GM23338 (cell line): ENCODE measurements around the gene BCS1L. TPM values are rescaled to one million over a fixed set of nuclear protein-coding genes. Genes with fewer than 3 reads are reported as not detected.

Experiments
- ATAC-seq: fragments of 200-7000 bp; cut with Tn5 transposase; 3 replicates; pipeline ENCODE4 v1.9.1; 2020
- DNase-seq: peaks from one replicate; pipeline ENCODE4 v3.0.0-alpha.2; 2015; ENCODE audit warnings: low spot score
- H2AFZ ChIP-seq: fragments of 200-600 bp; sonication (generic); 2 replicates; pipeline ENCODE4 v1.8.0; 2016; ENCODE audit warnings: antibody characterized with exemption, mild to moderate bottlenecking, moderate library complexity
- H3F3A ChIP-seq: fragments of 200-600 bp; sonication (generic); replicated peaks from 2 replicates; pipeline ENCODE4 v1.8.0; 2017; ENCODE audit warnings: antibody characterized with exemption, mixed run types, low read depth
- H3K27ac ChIP-seq: fragments of 200-600 bp; sonication (generic); 2 replicates; pipeline ENCODE4 v1.6.1; 2016; ENCODE audit warnings: low read depth
- H3K27me3 ChIP-seq: fragments of 200-600 bp; sonication (generic); 2 replicates; pipeline ENCODE4 v1.8.0; 2016; ENCODE audit warnings: mild to moderate bottlenecking, mixed run types, moderate library complexity; ENCODE audit not compliant: insufficient read depth
- H3K36me3 ChIP-seq: fragments of 200-600 bp; sonication (generic); 2 replicates; pipeline ENCODE4 v1.8.0; 2016; ENCODE audit warnings: mild to moderate bottlenecking; ENCODE audit not compliant: insufficient read depth
- H3K4me1 ChIP-seq: fragments of 200-600 bp; sonication (generic); 2 replicates; pipeline ENCODE4 v1.8.0; 2016; ENCODE audit warnings: mild to moderate bottlenecking, moderate library complexity; ENCODE audit not compliant: insufficient read depth
- H3K4me2 ChIP-seq: fragments of 200-600 bp; sonication (generic); 2 replicates; pipeline ENCODE4 v1.7.1; 2017; ENCODE audit warnings: mixed run types
- H3K4me3 ChIP-seq: fragments of 200-600 bp; sonication (generic); 2 replicates; pipeline ENCODE4 v1.6.1; 2016; ENCODE audit warnings: mixed run types
- H3K79me2 ChIP-seq: fragments of 200-600 bp; sonication (generic); replicated peaks from 2 replicates; pipeline ENCODE4 v1.8.0; 2017; ENCODE audit warnings: mild to moderate bottlenecking; ENCODE audit not compliant: insufficient read depth
- H3K9me2 ChIP-seq: fragments of 200-600 bp; sonication (generic); 2 replicates; pipeline ENCODE4 v1.8.0; 2017; ENCODE audit not compliant: insufficient read depth
- H4K20me1 ChIP-seq: fragments of 200-600 bp; sonication (generic); replicated peaks from 2 replicates; pipeline ENCODE4 v1.8.0; 2017; ENCODE audit warnings: mild to moderate bottlenecking; ENCODE audit not compliant: insufficient read depth
- H3K27ac Mint-ChIP-seq: 2 replicates; pipeline ENCODE4 v1.8.0; 2020; ENCODE audit warnings: inconsistent platforms, mild to moderate bottlenecking, moderate library complexity, mixed read lengths
- H3K27me3 Mint-ChIP-seq: 3 replicates; pipeline ENCODE4 v1.8.0; 2022; ENCODE audit warnings: low read depth, mild to moderate bottlenecking, moderate library complexity, mixed read lengths, inconsistent platforms; ENCODE audit not compliant: insufficient read depth, poor library complexity
- H3K36me3 Mint-ChIP-seq: 3 replicates; pipeline ENCODE4 v1.8.0; 2021; ENCODE audit warnings: low read depth, mild to moderate bottlenecking, inconsistent platforms, moderate library complexity, mixed read lengths
- H3K4me1 Mint-ChIP-seq: 3 replicates; pipeline ENCODE4 v1.8.0; 2020; ENCODE audit warnings: mild to moderate bottlenecking, inconsistent platforms, mixed read lengths
- H3K4me3 Mint-ChIP-seq: 3 replicates; pipeline ENCODE4 v1.8.0; 2021; ENCODE audit warnings: moderate library complexity, mild to moderate bottlenecking, inconsistent platforms, mixed read lengths
- H3K9me3 Mint-ChIP-seq: 3 replicates; pipeline ENCODE4 v1.8.0; 2020; ENCODE audit warnings: moderate library complexity, mild to moderate bottlenecking, inconsistent platforms, mixed read lengths
- CREB1 ChIP-seq: fragments of 250-450 bp; sonication (Bioruptor Pico); IDR thresholded peaks from 2 replicates; pipeline ENCODE4 v1.5.0; 2020; ENCODE audit warnings: low read depth, mild to moderate bottlenecking, moderate library complexity
- ETS1 ChIP-seq: IDR thresholded peaks from 2 replicates; pipeline ENCODE4 v1.6.1; 2016; ENCODE audit warnings: antibody characterized with exemption
- EZH2 ChIP-seq: fragments of 200-600 bp; sonication (generic); IDR thresholded peaks from one replicate; pipeline ENCODE4 v1.8.0; 2017; ENCODE audit warnings: antibody characterized with exemption, mild to moderate bottlenecking, low read depth; ENCODE audit not compliant: unreplicated experiment
- NANOG ChIP-seq: IDR thresholded peaks from 2 replicates; pipeline ENCODE4 v1.6.1; 2016; ENCODE audit warnings: antibody characterized with exemption, borderline replicate concordance
- POLR2AphosphoS5 ChIP-seq: IDR thresholded peaks from 2 replicates; pipeline ENCODE4 v1.6.1; 2016; ENCODE audit warnings: antibody characterized with exemption, low read depth
- REST ChIP-seq: IDR thresholded peaks from one replicate; pipeline ENCODE4 v1.6.1; 2018; ENCODE audit warnings: antibody characterized with exemption; ENCODE audit not compliant: unreplicated experiment
- STAT1 ChIP-seq: IDR thresholded peaks from one replicate; pipeline ENCODE4 v1.6.1; 2016; ENCODE audit warnings: antibody characterized with exemption; ENCODE audit not compliant: unreplicated experiment
- ZNF114 ChIP-seq: fragments of 250-450 bp; sonication (Bioruptor Pico); IDR thresholded peaks from 2 replicates; pipeline ENCODE4 v1.5.0; 2020; ENCODE audit warnings: mild to moderate bottlenecking, moderate library complexity
- ZNF331 ChIP-seq: fragments of 250-450 bp; sonication (Bioruptor Pico); IDR thresholded peaks from 2 replicates; pipeline ENCODE4 v1.5.0; 2020; ENCODE audit warnings: low read depth, mild to moderate bottlenecking, moderate library complexity
- polyA plus RNA-seq: library from polyadenylated mRNA; unstranded; fragments of >200 nt; fragmentation: Nextera tagmentation; extraction: Ambion mirVana; gene quantifications from 2 replicates; pipeline ENCODE4 v1.2.1, GENCODE V29; 2016
- total RNA-seq: library from RNA; depleted of rRNA; stranded (reverse); fragments of >200 nt; shearing (Covaris generic); gene quantifications from 2 replicates; pipeline ENCODE4 v1.2.3, GENCODE V29; 2014
- TF ChIP-seq, protein P1 (sequence below), 2 experiments: fragments of 200-600 bp in 1 of 2; sonication (generic) in 1 of 2; conservative IDR thresholded peaks; 2 replicates each; pipeline versions ENCODE4 v1.5.1 to v1.6.1; 2016 to 2017; ENCODE audit warnings: antibody characterized with exemption in 2 of 2, low read depth in 2 of 2, mild to moderate bottlenecking in 2 of 2, moderate library complexity in 1 of 2

The BCS1L gene
- total and polyA plus RNA-seq, 2 experiments from 2014 or later = 16.9 to 31.6 TPM

DNA sequence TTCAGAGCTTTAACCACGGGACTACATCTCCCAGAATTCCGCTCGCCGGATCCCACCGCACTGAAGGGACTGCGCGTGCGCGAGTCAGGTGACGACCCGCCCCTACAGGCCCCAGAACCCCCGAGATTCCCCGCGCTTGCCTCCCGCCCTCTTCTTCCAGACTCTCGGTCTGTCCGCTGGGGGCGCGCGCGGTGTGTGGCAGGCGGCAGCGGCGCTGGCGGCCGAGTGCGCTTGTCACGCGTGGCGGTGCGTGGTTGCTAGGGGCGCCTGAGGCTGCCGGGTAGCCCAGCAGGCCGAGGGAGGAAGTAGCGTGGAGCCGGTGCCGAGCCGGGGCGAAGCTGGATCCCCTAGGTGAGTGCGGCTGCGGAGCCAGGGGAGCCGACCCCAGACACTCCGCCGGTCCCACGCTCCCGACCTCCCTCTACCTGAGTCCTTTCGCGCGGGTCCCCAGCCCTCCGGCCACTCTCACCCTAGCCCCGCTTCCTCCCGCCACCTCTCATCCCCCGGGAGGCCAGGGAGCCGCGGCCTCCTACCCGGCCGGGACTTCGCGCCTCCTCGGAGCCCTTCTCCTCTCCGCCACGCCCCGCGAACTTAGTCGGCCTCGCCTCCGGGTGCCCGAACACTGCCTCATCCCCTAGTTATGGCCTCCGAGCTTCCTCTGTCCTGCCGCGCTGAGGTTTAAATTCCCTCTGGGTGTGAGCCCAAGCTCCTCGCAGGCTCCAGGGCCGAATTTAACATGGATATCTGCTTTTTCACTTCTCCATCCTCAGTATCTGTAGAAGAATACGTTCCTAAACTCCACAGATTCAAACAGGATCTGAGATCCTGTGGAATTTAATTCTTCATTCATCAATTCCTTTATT lies 51.4 kb downstream of the BCS1L start, which contains the start of gene TTLL4:
TTLL4 (plus strand) TSS at position 149 of the 863 bp plus-strand sequence. CDS start 26,842 bp downstream, outside the sequence.
- Mint-ChIP-seq H3K27me3 (peaks cover 13% of the 10 kb centered on the region), H3K27ac (peak within 1 kb of the TSS; percentile 70), H3K4me1 (peaks cover 6% of the 10 kb centered on the region), H3K4me3 (peak within 1 kb of the TSS; percentile 99), H3K9me3 (peaks cover 4% of the 10 kb centered on the region; the same call in 1 of the 3 replicates), H3K36me3 (peaks cover 3% of the 10 kb centered on the region)
- peak; percentile 95 for ATAC-seq
- no peaks in the 10 kb centered on the region for H3K27me3 ChIP-seq
- peaks cover 15% of the 10 kb centered on the region; the same call in 1 of the 2 replicates for H4K20me1 ChIP-seq
- peaks cover 49% of the 10 kb centered on the region for H3K79me2 ChIP-seq
- H3F3A ChIP-seq = no peaks in the 10 kb centered on the region; the same call in 1 of the 2 replicates
- peak within 1 kb of the TSS; percentile 86 for H3K4me2 ChIP-seq
- peak within 1 kb of the TSS; percentile 98 for H2AFZ ChIP-seq
- no peak within 1 kb of the TSS; the same call in 1 of the 2 replicates for H3K27ac ChIP-seq
- peak; percentile 98 for DNase-seq
- H3K4me3 ChIP-seq = peak within 1 kb of the TSS; percentile 69
- no peaks in the 10 kb centered on the region for H3K36me3 ChIP-seq
- no peaks in the 10 kb centered on the region for H3K9me2 ChIP-seq
- peaks cover 11% of the 10 kb centered on the region; the same call in 1 of the 2 replicates for H3K4me1 ChIP-seq
- TF ChIP-seq EZH2 = no peak
- TF ChIP-seq CREB1 = 0 out of 2 replicates have a peak, but pooled peaks have one; percentile 38
- TF ChIP-seq POLR2AphosphoS5 = peak; percentile 98
- TF ChIP-seq, protein P1, sequence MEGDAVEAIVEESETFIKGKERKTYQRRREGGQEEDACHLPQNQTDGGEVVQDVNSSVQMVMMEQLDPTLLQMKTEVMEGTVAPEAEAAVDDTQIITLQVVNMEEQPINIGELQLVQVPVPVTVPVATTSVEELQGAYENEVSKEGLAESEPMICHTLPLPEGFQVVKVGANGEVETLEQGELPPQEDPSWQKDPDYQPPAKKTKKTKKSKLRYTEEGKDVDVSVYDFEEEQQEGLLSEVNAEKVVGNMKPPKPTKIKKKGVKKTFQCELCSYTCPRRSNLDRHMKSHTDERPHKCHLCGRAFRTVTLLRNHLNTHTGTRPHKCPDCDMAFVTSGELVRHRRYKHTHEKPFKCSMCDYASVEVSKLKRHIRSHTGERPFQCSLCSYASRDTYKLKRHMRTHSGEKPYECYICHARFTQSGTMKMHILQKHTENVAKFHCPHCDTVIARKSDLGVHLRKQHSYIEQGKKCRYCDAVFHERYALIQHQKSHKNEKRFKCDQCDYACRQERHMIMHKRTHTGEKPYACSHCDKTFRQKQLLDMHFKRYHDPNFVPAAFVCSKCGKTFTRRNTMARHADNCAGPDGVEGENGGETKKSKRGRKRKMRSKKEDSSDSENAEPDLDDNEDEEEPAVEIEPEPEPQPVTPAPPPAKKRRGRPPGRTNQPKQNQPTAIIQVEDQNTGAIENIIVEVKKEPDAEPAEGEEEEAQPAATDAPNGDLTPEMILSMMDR (conservative IDR thresholded peaks at IDR 0.05; ENCODE audit: low read depth in 2 of 2) = peak; percentile 68 to 81
- TF ChIP-seq ETS1 = peak; percentile 87

GRCh38 chr2:218711550-218711929 lies 52.1 kb downstream of the BCS1L start:
- no peak overlapping the region for H3K27ac ChIP-seq
- H3K27me3 Mint-ChIP-seq = peaks cover 12% of the 10 kb centered on the region
- no peak overlapping the region; the same call in 1 of the 2 replicates for H2AFZ ChIP-seq

More at GRCh38 chr2:218711550-218711929, 52.1 kb downstream of the BCS1L start:
- H3K79me2 ChIP-seq = peaks cover 55% of the 10 kb centered on the region
- H3K4me3 Mint-ChIP-seq = peak overlapping the region; percentile 99
- TF ChIP-seq CREB1 (no peak), NANOG (no peak), ZNF114 (CRISPR knock-in tag) (no peak), STAT1 (no peak), ZNF331 (CRISPR knock-in tag) (no peak), REST (no peak), POLR2AphosphoS5 (no peak)
- H3K27ac Mint-ChIP-seq = no peak overlapping the region; the same call in 1 of the 2 replicates
- no peak for ATAC-seq
- peaks cover 15% of the 10 kb centered on the region; the same call in 1 of the 2 replicates for H4K20me1 ChIP-seq
- peaks cover 6% of the 10 kb centered on the region for H3K4me1 Mint-ChIP-seq
- no peaks in the 10 kb centered on the region for H3K9me2 ChIP-seq
- peaks cover 4% of the 10 kb centered on the region; the same call in 1 of the 3 replicates for H3K9me3 Mint-ChIP-seq
- peaks cover 5% of the 10 kb centered on the region for H3K36me3 Mint-ChIP-seq
- no peaks in the 10 kb centered on the region for H3K36me3 ChIP-seq
- no peaks in the 10 kb centered on the region for H3K27me3 ChIP-seq
- H3K4me2 ChIP-seq = peak overlapping the region; percentile 86
- peak overlapping the region; percentile 69 for H3K4me3 ChIP-seq
- no peaks in the 10 kb centered on the region; the same call in 1 of the 2 replicates for H3F3A ChIP-seq
- H3K4me1 ChIP-seq = peaks cover 11% of the 10 kb centered on the region; the same call in 1 of the 2 replicates
- no peak for DNase-seq
